GM12878 (cell line): ENCODE measurements around the gene PHGDH. TPM values are rescaled to one million over a fixed set of nuclear protein-coding genes. Genes with fewer than 3 reads are reported as not detected.

Experiments
- ATAC-seq: fragments of 200-7000 bp; cut with Tn5 transposase; 3 replicates; pipeline ENCODE4 v1.9.1; 2020; ENCODE audit warnings: mild to moderate bottlenecking, moderate library complexity
- BruUV-seq: library from RNA; stranded (reverse); fragments of 400-500 nt; replicated peaks from 2 replicates; lab custom pipeline; 2021; lab: Mats Ljungman, UMichigan
- CTCF ChIA-PET: fragments of 300-600 bp; sonication (Branson Sonifier 250); formaldehyde crosslinking; extraction: SDS; loops from one replicate; lab custom pipeline; 2021; ENCODE audit warnings: inconsistent platforms; lab: Yijun Ruan, JAX
- POLR2A ChIA-PET: fragments of 350-600 bp; formaldehyde crosslinking; extraction: SDS; loops from one replicate; lab custom pipeline; 2021; ENCODE audit warnings: inconsistent platforms; lab: Charles Lee
- RAD21 ChIA-PET: fragments of 300-600 bp; sonication (Branson Sonifier 250); formaldehyde crosslinking; loops from one replicate; lab custom pipeline; 2023; ENCODE audit warnings: antibody characterized with exemption; ENCODE audit not compliant: unreplicated experiment; lab: Charles Lee
- SMC1A ChIA-PET: fragments of 300-600 bp; sonication (Branson Sonifier 250); formaldehyde crosslinking; loops from one replicate; lab custom pipeline; 2023; ENCODE audit not compliant: unreplicated experiment, uncharacterized antibody; lab: Charles Lee
- DNase-seq: peaks from one replicate; pipeline ENCODE4 v3.0.0-alpha.2; 2011; ENCODE audit warnings: low read depth, low spot score
- FAIRE-seq: peaks from 3 replicates; lab custom pipeline; 2011; peaks lifted over from hg19 to GRCh38; lab: Jason Lieb, UNC
- H2AFZ ChIP-seq: 2 replicates; pipeline ENCODE4 v1.6.0; 2011; ENCODE audit warnings: low read depth, low read length, control low read depth; ENCODE audit not compliant: control insufficient read depth
- H3K27ac ChIP-seq: 2 replicates; pipeline ENCODE4 v1.5.1; 2011; ENCODE audit warnings: control low read depth; ENCODE audit not compliant: control insufficient read depth, insufficient read depth
- H3K27me3 ChIP-seq, 2 experiments: replicated peaks in 1 of 2; 2 replicates each; pipeline versions ENCODE4 v1.6.0 to v1.6.1; 2011; ENCODE audit warnings: low read length in 1 of 2; ENCODE audit not compliant: control insufficient read depth in 2 of 2, insufficient read depth in 2 of 2
- H3K36me3 ChIP-seq, 2 experiments: 2 replicates each; pipeline ENCODE4 v1.5.1; 2011; ENCODE audit warnings: low read length in 1 of 2; ENCODE audit not compliant: control insufficient read depth in 2 of 2, insufficient read depth in 2 of 2
- H3K4me1 ChIP-seq: 2 replicates; pipeline ENCODE4 v1.6.1; 2011; ENCODE audit warnings: mild to moderate bottlenecking, low read length, moderate library complexity, mixed read lengths; ENCODE audit not compliant: control insufficient read depth, insufficient read depth
- H3K4me2 ChIP-seq: 2 replicates; pipeline ENCODE4 v1.6.0; 2011; ENCODE audit warnings: control low read depth; ENCODE audit not compliant: control insufficient read depth, insufficient read depth
- H3K4me3 ChIP-seq: fragments of 200-600 bp; sonication (generic); 2 replicates; pipeline ENCODE4 v1.5.1; 2016
- H3K79me2 ChIP-seq: 2 replicates; pipeline ENCODE4 v1.6.0; 2011; ENCODE audit warnings: low read length; ENCODE audit not compliant: control insufficient read depth, insufficient read depth
- H3K9ac ChIP-seq: 2 replicates; pipeline ENCODE4 v1.8.0; 2011; ENCODE audit warnings: low read length, control low read depth, mixed read lengths; ENCODE audit not compliant: control insufficient read depth, insufficient read depth
- H3K9me3 ChIP-seq: replicated peaks from 3 replicates; pipeline ENCODE4 v1.5.1; 2011; ENCODE audit warnings: mild to moderate bottlenecking, low read length; ENCODE audit not compliant: control insufficient read depth, insufficient read depth
- H4K20me1 ChIP-seq: 2 replicates; pipeline ENCODE4 v1.6.0; 2011; ENCODE audit not compliant: control insufficient read depth, insufficient read depth
- GABPA ChIP-seq: IDR thresholded peaks from 2 replicates; pipeline ENCODE4 v1.6.1; 2014; ENCODE audit warnings: antibody characterized with exemption, low read depth, mild to moderate bottlenecking, inconsistent platforms
- GATAD2B ChIP-seq: fragments of 450-650 bp; conservative IDR thresholded peaks from 2 replicates; pipeline ENCODE4 v1.6.1; 2017; ENCODE audit warnings: low read depth, mild to moderate bottlenecking, moderate library complexity
- LARP7 ChIP-seq: fragments of 450-650 bp; IDR thresholded peaks from 2 replicates; pipeline ENCODE4 v1.6.1; 2017; ENCODE audit warnings: mild to moderate bottlenecking
- PML ChIP-seq: IDR thresholded peaks from 2 replicates; pipeline ENCODE4 v1.6.1; 2012; ENCODE audit warnings: low read length, inconsistent platforms
- POLR2AphosphoS2 ChIP-seq: IDR thresholded peaks from 2 replicates; pipeline ENCODE4 v1.6.1; 2011; ENCODE audit warnings: low read depth, mild to moderate bottlenecking, low read length, improper control_type of control experiment, moderate library complexity
- RELA ChIP-seq: fragments of 450-650 bp; IDR thresholded peaks from 2 replicates; pipeline ENCODE4 v1.8.0; 2014; ENCODE audit warnings: borderline replicate concordance; ENCODE audit not compliant: partially characterized antibody
- RFX5 ChIP-seq: IDR thresholded peaks from 2 replicates; pipeline ENCODE4 v1.6.1; 2011; ENCODE audit warnings: low read depth, low read length, improper control_type of control experiment
- SIX5 ChIP-seq: IDR thresholded peaks from 2 replicates; pipeline ENCODE4 v1.6.1; 2011; ENCODE audit warnings: mild to moderate bottlenecking, low read depth, low read length, moderate library complexity; ENCODE audit not compliant: severe bottlenecking
- ZBED1 ChIP-seq: IDR thresholded peaks from 2 replicates; pipeline ENCODE4 v1.6.1; 2016; ENCODE audit warnings: borderline replicate concordance
- ZBTB11 ChIP-seq: fragments of 450-650 bp; formaldehyde crosslinking; IDR thresholded peaks from 2 replicates; pipeline ENCODE4 v1.5.0; 2022; ENCODE audit warnings: mild to moderate bottlenecking, missing genetic modification characterization
- ZNF274 ChIP-seq: IDR thresholded peaks from one replicate; pipeline ENCODE4 v1.8.0; 2011; ENCODE audit not compliant: insufficient read length, insufficient read depth
- WGBS: methylation state at CpG from one replicate; pipeline ENCODE4 v1.1.6; 2016; ENCODE audit warnings: low lambda C conversion rate; ENCODE audit not compliant: insufficient replicate concordance, insufficient coverage; ENCODE audit errors: missing lambda C conversion rate; 5-methylcytosine and 5-hydroxymethylcytosine counted together
- in situ Hi-C: fragments of 300-500 bp; cut with MboI; formaldehyde crosslinking; loops from 9 replicates; pipeline ENCODE4 v1.14.3; 2018; ENCODE audit warnings: mixed read lengths
- intact Hi-C: fragments of 100-400 bp; cut with micrococcal nuclease; formaldehyde crosslinking; loops from one replicate; pipeline ENCODE4 v1.14.2; 2022; ENCODE audit not compliant: unreplicated experiment
- polyA plus RNA-seq, 11 experiments: library from polyadenylated mRNA; depleted of rRNA in 4 of 11; unstranded in 6 of 11; stranded (reverse) in 5 of 11; fragments of >200 nt; fragmentation: Nextera tagmentation in 4 of 11; fragmentation: Illumina TruSeq in 1 of 11; extraction: Ambion mirVana in 4 of 11; extraction: Trizol in 1 of 11; gene quantifications; 1 replicate in 1 of 11; 2 replicates in 10 of 11; pipeline versions ENCODE4 v1.2.1 to v1.2.3, GENCODE V29; 2011 to 2016; ENCODE audit warnings: inconsistent platforms in 2 of 11, missing spikeins in 2 of 11, low read depth in 1 of 11
- total RNA-seq, 4 experiments: library from RNA; depleted of rRNA in 3 of 4; stranded (reverse); fragments of >200 nt in 3 of 4; fragmentation: Illumina TruSeq in 1 of 4; extraction: Trizol in 1 of 4; gene quantifications; 2 replicates each; pipeline versions ENCODE4 v1.2.1 to v1.2.3, GENCODE V29; 2013 to 2021

The PHGDH gene
- total and polyA plus RNA-seq, 10 of the 15 experiments (the other 5 are each of a cell fraction or from before 2014, with no cell fraction given) = 3.9 to 47.8 (median 25.9) TPM

DNA sequence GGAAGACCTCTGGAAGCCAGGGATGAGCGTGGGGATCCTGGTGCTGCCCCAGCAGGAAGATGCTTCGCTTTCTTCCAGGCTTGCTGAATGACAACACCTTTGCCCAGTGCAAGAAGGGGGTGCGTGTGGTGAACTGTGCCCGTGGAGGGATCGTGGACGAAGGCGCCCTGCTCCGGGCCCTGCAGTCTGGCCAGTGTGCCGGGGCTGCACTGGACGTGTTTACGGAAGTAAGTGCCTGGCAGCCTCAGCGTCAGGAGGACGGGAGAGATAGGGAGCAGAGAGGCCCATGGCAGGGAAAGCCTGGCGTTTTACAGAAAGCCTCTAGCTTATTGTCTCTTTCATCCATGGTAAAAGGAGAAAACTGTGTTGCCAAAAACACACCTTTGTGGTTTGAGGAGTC is 23.5 kb downstream of the PHGDH start:
- DNase-seq = no peak
- no peak for FAIRE-seq
- in situ Hi-C loops = no loop called here
- H3K36me3 ChIP-seq = peaks cover 0 to 1% of the 10 kb centered on the region in 2 experiments; a peak in 2 of 4 replicates
- SMC1A ChIA-PET = no interaction called here
- no peak overlapping the region for H3K4me2 ChIP-seq
- POLR2A ChIA-PET = no interaction called here
- H3K27ac ChIP-seq = no peak overlapping the region
- H3K79me2 ChIP-seq = no peaks in the 10 kb centered on the region
- intact Hi-C loops = no loop called here
- H3K4me3 ChIP-seq = no peak overlapping the region
- RAD21 ChIA-PET = no interaction called here
- no peak for TF ChIP-seq LARP7
- no peak for TF ChIP-seq ZNF274
- TF ChIP-seq PML = no peak
- TF ChIP-seq RFX5 = no peak
- no peak for TF ChIP-seq GABPA
- TF ChIP-seq GATAD2B = no peak
- no peak for TF ChIP-seq SIX5
- no peak for TF ChIP-seq POLR2AphosphoS2
- no peak for TF ChIP-seq RELA
- TF ChIP-seq ZBTB11 = no peak
- no peak for TF ChIP-seq ZBED1
- TF ChIP-seq, all 136 proteins: peak for 0
- BruUV-seq = no TSS peak
- Histone ChIP-seq H3K9ac (no peak overlapping the region), H3K9me3 (no peaks in the 10 kb centered on the region), H2AFZ (no peak overlapping the region), H3K4me1 (no peaks in the 10 kb centered on the region), H4K20me1 (no peaks in the 10 kb centered on the region), H3K27me3 (no peaks in the 10 kb centered on the region)
- CTCF ChIA-PET = interaction anchor here (1.8 kb wide), 1 partner anchor 9 kb away, joined by 13 read pairs; no protein-coding TSS in a partner anchor
- WGBS = 47% methylated on average over 11 of the region's 14 CpGs
- ATAC-seq = no peak
